ENCODE results near the gene RBM12. TPM values are rescaled to one million over a fixed set of nuclear protein-coding genes. Genes with fewer than 3 reads are reported as not detected.

Gene RBM12
- total RNA-seq, 1 donor from 2014 or later = 139 TPM

DNA sequence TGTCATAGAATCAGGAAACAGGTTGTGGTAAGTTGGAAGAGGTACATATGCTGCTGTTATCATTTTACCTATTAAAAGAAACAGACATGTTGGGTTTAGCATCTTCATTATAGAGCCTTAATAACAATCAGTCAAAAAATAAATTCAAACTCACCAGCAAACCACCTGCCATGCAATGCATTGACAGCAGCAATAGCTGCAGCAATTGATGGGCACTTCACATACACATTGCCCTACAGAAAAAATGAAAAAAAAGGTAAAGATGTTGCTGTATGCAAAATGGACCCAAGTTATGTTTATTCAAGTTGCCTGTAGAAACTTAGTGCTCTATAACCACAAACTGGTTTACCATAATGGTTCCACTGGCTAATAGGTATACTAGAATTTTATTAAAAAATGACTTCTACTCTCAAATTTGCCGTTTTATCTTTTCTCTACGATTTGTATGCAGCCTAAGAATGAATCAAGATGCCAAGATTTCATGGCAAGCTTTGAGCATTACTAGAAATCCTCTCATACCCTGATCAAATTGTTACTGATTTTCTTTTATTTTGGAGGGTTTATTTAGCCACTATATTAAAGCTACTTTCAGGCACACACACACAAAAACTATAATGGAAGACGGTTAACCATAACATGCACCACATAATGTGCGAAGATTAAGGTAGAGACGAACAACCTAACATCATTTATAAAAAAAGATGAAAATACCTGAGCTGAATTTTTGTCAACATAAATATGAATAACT, 40.0 kb upstream of the RBM12 start:
- H3K27ac Mint-ChIP-seq = no peak overlapping the region

DNA sequence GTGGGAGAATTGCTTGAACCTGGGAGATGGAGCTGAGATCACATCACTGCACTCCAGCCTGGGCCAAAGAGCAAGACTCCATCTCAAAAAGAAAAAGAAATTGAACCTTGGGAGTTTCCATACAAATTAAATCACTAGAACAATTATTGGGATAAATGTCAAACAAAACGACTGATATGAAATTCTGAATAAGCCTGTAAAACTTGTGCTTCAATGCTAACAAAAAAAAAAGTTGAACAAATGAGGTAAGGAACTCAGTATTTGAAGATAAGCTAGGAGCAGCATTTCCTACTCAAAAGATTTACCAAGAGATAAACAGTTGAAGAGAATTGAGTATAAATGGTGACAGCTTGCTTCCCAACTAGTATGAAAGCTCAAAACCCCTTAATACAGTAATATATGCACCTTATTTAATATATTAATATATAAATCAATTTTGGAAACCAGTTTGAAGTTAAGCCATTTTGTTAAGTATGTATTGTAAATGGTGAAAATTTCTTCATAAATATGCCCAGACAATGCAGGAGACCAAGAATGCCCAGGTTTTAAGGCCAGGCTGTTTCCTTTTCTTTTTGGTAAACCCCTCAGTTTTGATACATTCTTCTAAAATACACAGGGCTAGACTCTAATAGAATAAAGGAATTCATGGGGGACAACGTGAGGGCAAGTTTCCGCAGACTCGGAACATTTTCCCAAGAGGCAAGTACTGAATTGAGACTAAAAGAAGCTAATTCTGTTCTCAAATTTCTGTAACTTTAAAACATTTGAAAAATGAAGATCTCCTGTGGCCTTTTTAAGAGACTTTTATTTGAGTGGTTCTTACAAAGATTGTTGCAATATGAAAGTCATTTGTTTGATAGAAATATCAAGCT, 38.4 kb upstream of the RBM12 start:
- H3K4me1 Mint-ChIP-seq = peaks cover 18% of the 10 kb centered on the region
- DNase-seq = no peak
- CTCF ChIA-PET = interaction anchor here (0.6 kb wide), 1 partner anchor 166 kb away, joined by 3 read pairs; no protein-coding TSS in a partner anchor
- intact Hi-C loops (cut with micrococcal nuclease) = no loop called here
- H3K36me3 Mint-ChIP-seq (ENCODE audit: low read depth) = peaks cover 75% of the 10 kb centered on the region
- TF ChIP-seq, protein P1, sequence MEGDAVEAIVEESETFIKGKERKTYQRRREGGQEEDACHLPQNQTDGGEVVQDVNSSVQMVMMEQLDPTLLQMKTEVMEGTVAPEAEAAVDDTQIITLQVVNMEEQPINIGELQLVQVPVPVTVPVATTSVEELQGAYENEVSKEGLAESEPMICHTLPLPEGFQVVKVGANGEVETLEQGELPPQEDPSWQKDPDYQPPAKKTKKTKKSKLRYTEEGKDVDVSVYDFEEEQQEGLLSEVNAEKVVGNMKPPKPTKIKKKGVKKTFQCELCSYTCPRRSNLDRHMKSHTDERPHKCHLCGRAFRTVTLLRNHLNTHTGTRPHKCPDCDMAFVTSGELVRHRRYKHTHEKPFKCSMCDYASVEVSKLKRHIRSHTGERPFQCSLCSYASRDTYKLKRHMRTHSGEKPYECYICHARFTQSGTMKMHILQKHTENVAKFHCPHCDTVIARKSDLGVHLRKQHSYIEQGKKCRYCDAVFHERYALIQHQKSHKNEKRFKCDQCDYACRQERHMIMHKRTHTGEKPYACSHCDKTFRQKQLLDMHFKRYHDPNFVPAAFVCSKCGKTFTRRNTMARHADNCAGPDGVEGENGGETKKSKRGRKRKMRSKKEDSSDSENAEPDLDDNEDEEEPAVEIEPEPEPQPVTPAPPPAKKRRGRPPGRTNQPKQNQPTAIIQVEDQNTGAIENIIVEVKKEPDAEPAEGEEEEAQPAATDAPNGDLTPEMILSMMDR (IDR thresholded peaks at IDR 0.05) = no peak
- H3K27me3 Mint-ChIP-seq = no peaks in the 10 kb centered on the region
- ATAC-seq (ENCODE audit: low read depth) = no peak
- H3K4me3 Mint-ChIP-seq = no peak overlapping the region
- POLR2A ChIA-PET = interaction anchor here (0.6 to 2.0 kb wide), 8 partner anchors 26 to 1970 kb away, joined by 3 to 11 read pairs (median 4); partner anchors contain the start of genes CPNE1, RBM12 and RBM39
- no peak overlapping the region for H3K27ac Mint-ChIP-seq
- no peaks in the 10 kb centered on the region for H3K9me3 Mint-ChIP-seq

More for the DNA sequence above, 40.0 kb upstream of the RBM12 start:
- Mint-ChIP-seq H3K4me1 (peaks cover 15% of the 10 kb centered on the region), H3K4me3 (no peak overlapping the region), H3K36me3 (ENCODE audit: low read depth) (peaks cover 75% of the 10 kb centered on the region), H3K9me3 (no peaks in the 10 kb centered on the region), H3K27me3 (no peaks in the 10 kb centered on the region)
- ChIA-PET POLR2A (interaction anchor here (0.5 to 2.0 kb wide), 4 partner anchors 17 to 86 kb away, joined by 3 to 9 read pairs (median 4); partner anchors contain the start of genes CPNE1 and RBM12), CTCF (interaction anchor here (1.4 kb wide), 1 partner anchor 226 kb away, joined by 3 read pairs; no protein-coding TSS in a partner anchor)
- TF ChIP-seq, protein P1 (IDR thresholded peaks at IDR 0.05) = no peak
- intact Hi-C loops (cut with micrococcal nuclease) = no loop called here
- DNase-seq (no peak), ATAC-seq (ENCODE audit: low read depth) (no peak)

DNA sequence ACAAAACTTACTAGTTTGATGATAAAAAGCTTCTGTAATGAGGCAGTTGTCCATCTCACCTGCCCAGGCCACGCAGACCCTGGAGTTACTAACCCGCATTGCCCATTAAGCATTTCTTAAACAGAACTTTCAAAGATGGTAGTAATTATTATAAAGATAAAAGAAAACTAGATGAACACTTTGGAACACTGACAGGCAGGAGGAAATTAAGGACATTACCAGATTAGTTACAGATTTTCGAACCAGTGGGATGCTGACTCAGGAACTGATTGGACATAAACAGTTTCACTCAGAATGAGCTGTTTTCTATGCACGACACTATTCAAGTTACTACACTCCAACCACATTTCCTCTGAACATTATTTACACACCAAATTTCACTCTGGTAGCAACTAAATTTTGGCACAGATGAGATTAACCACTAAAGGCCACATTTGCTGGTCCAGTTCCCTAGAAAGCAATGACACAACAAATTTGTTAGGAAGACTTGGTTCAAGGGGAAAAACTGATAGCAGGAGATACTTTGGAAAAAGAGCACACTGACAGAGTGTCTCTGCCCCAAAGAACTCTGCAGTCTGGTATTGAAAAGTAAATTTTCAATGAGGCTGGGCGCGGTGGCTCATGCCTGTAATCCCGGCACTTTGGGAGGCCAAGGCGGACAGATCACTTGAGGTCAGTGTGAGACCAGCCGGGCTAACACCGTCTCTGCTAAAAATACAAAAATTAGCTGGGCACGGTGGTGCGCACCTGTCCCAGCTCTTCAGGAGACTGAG, 37.5 kb upstream of the RBM12 start:
- peaks cover 76% of the 10 kb centered on the region for H3K36me3 Mint-ChIP-seq (ENCODE audit: low read depth)
- H3K9me3 Mint-ChIP-seq = no peaks in the 10 kb centered on the region
- intact Hi-C loops (cut with micrococcal nuclease) = no loop called here
- ATAC-seq (ENCODE audit: low read depth) = no peak
- no peaks in the 10 kb centered on the region for H3K27me3 Mint-ChIP-seq
- H3K27ac Mint-ChIP-seq = peak overlapping the region; percentile 37
- H3K4me1 Mint-ChIP-seq = peaks cover 26% of the 10 kb centered on the region
- TF ChIP-seq, protein P1 (IDR thresholded peaks at IDR 0.05) = no peak
- POLR2A ChIA-PET = interaction anchor here (0.7 to 2.0 kb wide), 9 partner anchors 17 to 73 kb away, joined by 3 to 9 read pairs (median 4); partner anchors contain the start of genes CPNE1, RBM12 and RBM39
- no peak for DNase-seq
- CTCF ChIA-PET = interaction anchor here (0.9 kb wide), 1 partner anchor 29 kb away, joined by 3 read pairs; no protein-coding TSS in a partner anchor
- no peak overlapping the region for H3K4me3 Mint-ChIP-seq

DNA sequence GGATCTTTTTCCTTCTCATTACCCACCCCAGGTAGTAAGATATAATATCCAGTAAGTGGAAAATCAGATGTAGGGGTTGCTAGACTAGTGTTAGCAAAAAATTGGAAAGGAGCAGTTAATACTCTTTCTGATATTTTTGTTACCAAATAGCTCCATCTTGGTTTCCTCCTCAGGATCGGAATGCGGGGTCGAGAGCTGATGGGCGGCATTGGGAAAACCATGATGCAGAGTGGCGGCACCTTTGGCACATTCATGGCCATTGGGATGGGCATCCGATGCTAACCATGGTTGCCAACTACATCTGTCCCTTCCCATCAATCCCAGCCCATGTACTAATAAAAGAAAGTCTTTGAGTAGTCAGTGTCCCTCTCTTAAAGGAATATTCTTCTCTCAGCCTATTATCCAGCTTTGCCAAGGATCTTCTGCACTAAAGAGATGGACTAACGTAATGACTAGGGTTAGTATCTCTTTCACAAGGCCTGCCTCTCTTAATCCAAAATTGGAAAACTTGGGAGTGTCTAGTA, 36.0 kb upstream of the RBM12 start:
- TF ChIP-seq, protein P1 (IDR thresholded peaks at IDR 0.05) = no peak
- Mint-ChIP-seq H3K4me1 (peaks cover 27% of the 10 kb centered on the region), H3K9me3 (no peaks in the 10 kb centered on the region), H3K36me3 (ENCODE audit: low read depth) (peaks cover 73% of the 10 kb centered on the region), H3K4me3 (peak overlapping the region; percentile 97), H3K27ac (peak overlapping the region; percentile 11), H3K27me3 (no peaks in the 10 kb centered on the region)
- intact Hi-C loops (cut with micrococcal nuclease) = no loop called here
- ATAC-seq (ENCODE audit: low read depth) (no peak), DNase-seq (no peak)
- ChIA-PET CTCF (interaction anchor here (0.6 to 2.5 kb wide), 2 partner anchors 138 to 237 kb away, joined by 3 to 6 read pairs; no protein-coding TSS in a partner anchor), POLR2A (interaction anchor here (1.0 to 2.3 kb wide), 6 partner anchors 9 to 222 kb away, joined by 3 to 12 read pairs (median 5); partner anchors contain the start of genes PHF20 and RBM39)

Measured in activated B cell treated with CpG ODN at 0.5 μM for 24 hours (primary cell).